Neural cell (in vitro differentiated cells): ENCODE results near the gene ZDHHC14.
"Not testable (repeated sequence)": the region's sequence is repeated elsewhere in the genome, so short reads cannot be mapped to it uniquely, and the experiment has no call there.

Source experiments
- EP300 ChIP-seq: fragments of 450-650 bp; conservative IDR thresholded peaks from 2 replicates; pipeline ENCODE4 v1.6.1; 2014; ENCODE audit warnings: antibody characterized with exemption, mild to moderate bottlenecking, moderate library complexity; ENCODE audit not compliant: poor library complexity, severe bottlenecking
- RAD21 ChIP-seq: fragments of 450-650 bp; conservative IDR thresholded peaks from 2 replicates; pipeline ENCODE4 v1.6.1; 2014; ENCODE audit warnings: antibody characterized with exemption, mild to moderate bottlenecking, moderate library complexity

GRCh38 chr6:157576991-157577390 is 196.0 kb downstream of the ZDHHC14 start:
- TF ChIP-seq RAD21, EP300: not testable (repeated sequence)
